T follicular helper cell (primary cell): ENCODE results near the gene P3H2.

Experiments used
- DNase-seq: peaks from one replicate; pipeline ENCODE4 v3.0.0-alpha.2; 2020; ENCODE audit warnings: low read depth

The P3H2 gene

DNA sequence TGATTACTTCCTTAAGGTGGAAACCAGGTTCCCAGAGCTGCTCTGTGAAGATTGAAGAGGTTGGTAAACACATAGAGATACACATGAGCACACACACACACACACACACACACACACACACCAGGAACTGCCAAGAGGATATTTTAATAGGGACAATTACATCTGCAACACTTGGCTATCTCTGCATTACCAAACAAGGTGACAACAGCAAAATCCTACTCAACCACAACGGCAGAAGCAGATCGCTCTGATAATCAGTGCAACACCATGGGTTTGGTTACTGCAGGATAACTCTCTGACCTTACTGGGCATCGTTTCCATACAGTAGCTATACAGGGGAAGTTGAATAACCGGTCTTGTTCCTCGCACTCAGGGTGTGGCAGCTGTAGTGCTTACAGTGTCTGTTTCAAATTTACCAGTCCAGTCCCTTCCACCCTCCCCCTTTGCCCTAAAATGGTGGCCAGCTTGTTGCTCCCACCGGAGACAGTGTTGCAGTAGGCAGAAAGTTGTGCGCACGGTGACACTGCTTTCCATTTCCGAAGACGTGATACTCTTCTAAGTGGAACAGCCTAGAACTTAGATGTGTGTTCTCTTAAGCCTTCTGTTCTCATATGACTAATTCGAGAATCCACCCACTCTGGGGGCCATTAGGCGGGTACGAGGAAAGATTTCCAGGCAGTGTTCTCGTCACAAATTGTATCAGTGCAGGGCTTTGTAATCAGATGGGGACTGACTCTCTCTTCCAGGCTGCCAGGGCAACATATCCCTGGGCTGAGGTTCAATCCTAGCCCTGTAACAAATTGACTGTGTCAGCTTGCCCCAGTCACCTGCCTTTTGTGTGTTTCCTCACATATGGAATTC, 176.2 kb downstream of the P3H2 start:
- DNase-seq = no peak

DNA sequence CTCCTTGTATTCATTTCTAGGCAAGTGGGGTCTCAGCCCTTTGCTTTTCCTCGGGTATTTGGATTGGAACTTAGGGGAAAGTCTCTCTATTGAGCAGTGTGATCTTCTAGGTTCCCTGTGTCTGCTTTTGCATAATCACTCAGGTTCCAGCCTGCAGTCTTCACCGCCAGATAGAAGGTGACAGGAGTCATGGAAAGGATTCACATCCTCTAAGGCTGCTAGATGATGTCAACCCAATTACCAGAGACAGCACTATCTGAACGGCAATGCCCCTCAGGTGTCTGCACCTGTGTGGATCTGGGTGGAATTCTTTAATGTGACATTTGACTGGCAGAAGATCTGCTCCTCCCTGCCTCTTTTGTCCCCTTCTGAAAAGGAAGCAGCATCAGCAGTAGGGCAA, 177.7 kb downstream of the P3H2 start:
- no peak for DNase-seq

DNA sequence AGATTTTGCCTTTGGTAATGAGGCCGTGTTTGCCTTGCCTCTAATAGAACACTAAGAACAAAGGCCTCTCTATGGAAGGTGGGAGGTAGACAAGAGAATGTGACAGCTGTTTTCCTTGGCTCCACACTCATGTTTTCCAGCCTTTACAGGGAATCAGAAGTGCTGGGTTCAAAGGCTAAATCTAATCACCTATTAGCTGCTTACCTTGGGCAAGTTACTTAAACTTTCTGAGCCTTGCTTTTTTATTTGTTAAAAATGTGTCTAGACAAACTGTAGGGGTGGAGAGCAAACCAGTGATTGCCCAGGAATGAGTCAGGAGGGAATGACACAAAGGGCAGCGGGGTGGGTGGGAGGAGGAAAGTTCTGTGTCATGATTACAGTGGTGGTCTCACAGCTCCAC, 179.0 kb downstream of the P3H2 start:
- DNase-seq = no peak

DNA sequence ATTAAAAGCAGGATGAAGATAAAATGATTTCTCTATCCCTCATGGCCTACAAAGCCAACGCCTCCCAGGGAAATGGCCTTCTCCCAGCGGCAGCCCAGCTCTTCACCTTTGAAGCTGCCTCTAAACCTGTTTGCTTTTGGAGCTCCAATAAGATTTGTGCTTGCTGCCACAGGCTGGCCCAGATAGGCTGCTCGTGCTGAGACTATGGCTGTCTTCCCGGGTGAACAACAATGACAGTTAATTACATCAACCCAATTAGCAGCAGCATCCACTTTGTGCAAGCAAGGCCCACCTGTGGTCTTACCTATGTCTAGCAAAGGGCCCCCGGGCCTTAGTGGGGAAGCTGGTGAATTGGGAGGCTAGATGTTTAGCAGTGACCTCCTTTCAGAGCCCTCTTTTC, 179.6 kb downstream of the P3H2 start:
- no peak for DNase-seq

DNA sequence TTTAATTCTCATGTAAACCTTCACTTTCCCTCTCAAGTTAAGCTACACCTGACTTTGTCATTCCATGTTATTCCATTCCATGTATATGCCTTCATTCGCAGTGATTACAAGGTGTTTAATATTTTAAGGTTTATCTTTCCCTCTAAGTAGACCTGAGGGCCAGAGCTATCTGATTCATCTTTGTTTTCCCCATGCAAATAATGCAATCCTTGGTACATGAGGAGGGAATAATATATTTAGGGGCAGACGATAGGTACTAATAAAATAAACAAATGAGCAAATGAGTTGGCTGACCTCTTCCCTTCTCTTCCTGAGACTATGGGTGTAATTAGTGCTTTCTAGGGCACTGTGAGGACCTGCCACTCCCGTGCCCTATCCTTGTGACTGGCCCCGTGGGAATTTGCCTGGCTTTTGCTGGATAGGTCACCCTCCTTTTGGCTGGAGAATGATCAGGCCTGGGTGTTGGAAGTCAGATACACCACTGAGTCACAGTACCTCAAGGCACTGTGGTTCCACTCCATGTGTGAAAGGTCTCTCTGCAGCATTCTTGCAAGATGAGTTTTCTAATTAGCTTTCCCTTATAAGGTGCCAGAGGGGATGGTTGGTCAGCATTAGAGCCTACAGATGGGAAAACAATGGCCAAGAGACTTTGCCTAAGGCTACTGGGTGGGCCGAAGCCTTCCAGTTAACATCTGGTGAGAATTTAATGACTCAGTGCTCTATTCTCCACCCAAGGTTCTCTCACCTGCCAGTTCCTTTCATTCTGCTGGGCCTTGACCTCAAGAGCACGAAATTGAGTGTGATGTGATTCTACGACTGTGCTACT, 183.2 kb downstream of the P3H2 start:
- no peak for DNase-seq

DNA sequence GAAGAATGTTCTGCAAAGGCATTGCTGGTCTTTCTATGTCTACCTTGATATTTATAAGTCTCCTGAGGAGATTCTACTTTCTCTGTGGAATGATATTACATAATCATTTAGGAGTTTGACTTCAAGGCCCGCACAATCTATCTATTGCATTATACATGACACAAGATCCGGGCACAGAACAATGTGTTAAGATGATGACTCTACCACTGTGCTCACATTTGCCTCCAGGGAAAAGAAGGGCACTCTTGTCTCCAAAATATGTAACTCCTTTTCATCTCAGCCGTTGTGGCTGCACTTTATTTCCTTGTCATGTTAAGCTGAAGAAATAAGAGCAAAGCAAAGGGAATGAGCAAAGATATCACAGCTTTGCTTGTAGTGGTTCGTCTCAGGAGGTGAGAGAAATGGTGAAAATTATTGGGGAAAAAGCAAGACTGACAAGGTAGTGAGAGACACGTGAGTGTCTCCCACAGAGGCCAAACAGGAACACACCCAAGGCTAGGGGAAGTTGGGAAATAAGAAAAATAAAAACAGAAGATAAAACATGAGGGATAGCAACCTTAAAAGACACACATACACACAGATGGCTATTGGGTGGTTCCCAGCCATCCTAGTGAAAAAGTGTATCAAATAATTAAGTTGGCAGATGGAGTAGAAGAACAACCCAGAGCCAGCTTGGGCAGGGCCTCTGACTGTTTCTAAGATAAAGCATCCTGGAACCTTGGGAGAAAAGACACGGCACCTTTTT, 184.3 kb downstream of the P3H2 start:
- no peak for DNase-seq

GRCh38 chr3:189927975-189928895, 192.5 kb downstream of the P3H2 start:
- DNase-seq = no peak

- DNase-seq = no peak
These were observed 198.9 kb downstream of the P3H2 start for GRCh38 chr3:189921770-189922169.

DNA sequence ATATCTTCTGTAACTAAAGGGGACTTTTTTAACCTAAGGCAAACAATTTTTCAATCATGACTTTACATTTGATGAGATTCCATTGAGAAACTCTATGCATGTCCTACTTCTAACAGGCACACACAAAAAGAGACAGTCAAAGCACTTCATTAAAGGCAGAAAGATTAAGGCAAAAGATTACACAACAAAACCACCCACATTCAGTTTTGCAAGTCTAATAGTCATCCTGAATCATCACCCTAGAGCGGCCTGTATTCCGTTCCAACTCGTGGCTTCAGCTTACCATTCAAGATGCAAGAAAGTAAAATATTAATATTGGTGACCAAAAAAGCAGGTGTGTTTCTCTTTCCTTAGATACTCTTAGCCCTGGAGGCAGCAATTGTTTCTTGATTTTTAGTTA, 205.9 kb downstream of the P3H2 start:
- no peak for DNase-seq

GRCh38 chr3:189911001-189911400, 209.7 kb downstream of the P3H2 start:
- DNase-seq = no peak

DNA sequence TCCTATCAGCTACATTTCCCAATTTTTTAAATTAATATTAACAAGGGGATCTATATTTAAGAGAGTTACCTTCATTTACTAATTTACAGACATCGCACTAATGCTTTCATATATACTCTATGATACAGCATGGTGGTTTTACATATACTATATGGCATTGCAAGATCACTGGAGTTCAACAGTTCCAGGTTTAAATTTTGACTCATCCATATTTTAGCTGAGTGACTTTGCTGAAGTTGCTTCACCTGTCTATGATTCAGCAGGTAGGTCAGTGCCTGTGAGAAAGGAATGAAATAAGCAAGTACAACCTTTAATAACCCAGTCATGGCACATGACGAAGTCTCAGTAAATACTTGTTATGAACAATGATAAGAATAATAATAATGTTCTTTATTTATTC, 211.1 kb downstream of the P3H2 start:
- no peak for DNase-seq

DNA sequence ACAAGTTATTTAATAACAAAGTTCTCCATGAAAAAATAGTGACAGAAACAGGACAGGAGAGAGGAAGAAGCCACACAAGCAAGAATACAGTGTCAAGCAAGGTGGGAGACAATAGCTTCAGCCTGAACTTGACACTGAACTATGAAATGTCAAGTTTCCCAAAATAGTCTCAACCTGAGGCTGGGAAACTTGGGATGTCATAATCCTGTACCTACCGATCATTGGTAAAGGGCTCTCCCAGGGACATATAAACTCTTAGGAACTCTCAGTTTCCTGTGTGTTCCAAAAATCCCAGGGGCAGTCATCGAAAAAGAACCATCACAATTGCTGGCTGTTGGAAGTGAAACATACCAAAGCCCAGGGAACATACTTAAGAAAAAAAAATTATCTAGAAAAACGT, 211.6 kb downstream of the P3H2 start:
- no peak for DNase-seq

DNA sequence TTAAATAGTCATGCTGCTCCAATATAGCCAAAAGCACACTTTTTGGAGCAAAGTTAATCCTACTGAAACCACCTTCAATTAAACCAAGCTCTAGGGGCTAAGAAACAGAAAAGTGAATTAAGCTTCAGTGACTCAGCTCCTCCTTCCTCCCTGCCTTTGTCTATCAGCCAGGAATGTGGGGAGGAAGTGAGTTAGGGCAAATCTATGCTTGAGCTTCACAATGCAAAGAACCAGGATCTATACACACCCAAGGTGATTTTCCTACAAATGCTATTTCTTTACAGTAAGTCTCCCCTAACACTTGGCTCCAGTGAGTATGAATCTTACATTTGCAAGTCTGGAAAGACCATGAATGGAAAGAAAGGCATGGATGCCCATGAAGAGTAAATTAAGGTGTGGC, 212.1 kb downstream of the P3H2 start:
- DNase-seq = no peak

- DNase-seq = no peak
These were observed 212.9 kb downstream of the P3H2 start for GRCh38 chr3:189907803-189908202.
